ENCODE results near the gene SALL2.

Gene SALL2

DNA sequence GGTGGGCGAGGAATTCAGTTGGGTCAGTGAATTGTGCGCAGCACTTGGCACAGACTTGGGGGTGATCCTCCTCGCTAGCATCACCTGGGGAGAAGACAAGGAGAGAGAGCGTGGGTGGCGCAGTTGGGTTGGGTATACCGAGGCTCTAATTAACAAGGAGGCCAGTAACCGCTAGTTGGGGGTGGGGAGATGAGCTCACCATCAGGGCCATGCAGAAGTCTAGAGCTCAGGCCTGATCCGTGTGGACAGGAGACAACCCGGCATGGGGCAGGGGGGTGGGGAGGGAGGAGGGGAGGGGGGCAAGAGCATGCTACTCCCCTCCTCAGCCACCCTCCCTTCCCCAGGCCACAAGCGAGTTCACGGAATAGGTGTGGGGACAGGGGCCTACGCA lies 580 bp downstream of the SALL2 start:
- Histone ChIP-seq H3K4me2 (ENCODE audit: low read length) (peak overlapping the region; percentile 84), H3K4me1 (ENCODE audit: control insufficient read depth, insufficient read depth, low read length) (no peaks in the 10 kb centered on the region), H3K9me3 (replicated peaks; ENCODE audit: low read length) (no peaks in the 10 kb centered on the region), H3K36me3 (ENCODE audit: insufficient read depth, low read length) (no peaks in the 10 kb centered on the region), H3K4me3 (ENCODE audit: low read length) (peak overlapping the region; percentile 73), H3K9ac (ENCODE audit: low read depth, low read length) (peak overlapping the region; percentile 48), H3K27me3 (ENCODE audit: control insufficient read depth, insufficient read depth, low read length) (peaks cover 8% of the 10 kb centered on the region)

DNA sequence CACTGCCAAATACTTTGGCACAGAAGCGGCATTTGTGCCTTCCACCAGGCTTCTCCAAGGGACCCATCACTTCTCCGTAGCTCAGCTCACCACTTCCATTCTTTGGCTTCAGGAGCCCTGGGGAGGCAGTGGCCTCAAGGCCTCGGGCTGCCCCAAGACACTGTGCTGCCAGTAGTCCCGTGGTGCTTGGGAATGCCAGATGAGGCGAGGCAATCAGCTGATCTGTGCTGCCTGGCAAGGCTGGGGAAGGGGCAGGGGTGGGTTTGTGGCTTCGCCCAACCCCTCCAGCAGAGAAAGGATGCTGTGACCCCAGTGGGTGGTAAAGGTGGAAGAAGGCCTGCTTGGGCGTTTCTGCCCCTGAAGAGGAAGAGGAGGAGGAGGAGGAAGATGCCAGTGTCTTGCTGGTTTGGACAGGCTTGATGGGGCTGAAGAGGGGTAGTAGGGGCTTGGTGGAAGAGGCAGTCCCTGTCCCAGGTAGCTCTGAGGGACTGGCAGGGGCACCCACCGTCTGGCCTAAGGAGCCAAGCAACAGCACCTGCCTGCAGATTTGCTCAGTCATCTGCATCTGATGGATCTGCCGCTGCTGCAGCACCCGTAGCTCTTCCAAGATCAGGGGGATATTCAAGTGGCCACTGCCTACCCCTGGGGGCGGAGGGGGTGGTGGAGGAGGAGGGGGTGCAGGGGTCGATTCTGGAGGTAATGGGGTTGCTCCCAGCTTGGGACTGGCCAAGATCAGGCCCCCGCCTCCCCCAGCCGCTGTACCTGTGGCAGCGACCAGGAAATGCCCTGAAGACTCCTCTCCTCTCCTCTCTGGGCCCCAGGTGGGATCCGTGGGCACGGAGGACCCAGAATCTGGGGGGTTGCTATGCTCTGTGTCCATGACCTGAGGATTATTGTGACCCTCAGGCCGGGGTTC lies 1.3 kb downstream of the SALL2 start:
- H3K4me2 ChIP-seq (ENCODE audit: low read length) = peak overlapping the region; percentile 84
- H3K4me1 ChIP-seq (ENCODE audit: control insufficient read depth, insufficient read depth, low read length) = no peaks in the 10 kb centered on the region
- peaks cover 8% of the 10 kb centered on the region for H3K27me3 ChIP-seq (ENCODE audit: control insufficient read depth, insufficient read depth, low read length)
- no peaks in the 10 kb centered on the region for H3K36me3 ChIP-seq (ENCODE audit: insufficient read depth, low read length)
- H3K9ac ChIP-seq (ENCODE audit: low read depth, low read length) = no peak overlapping the region
- H3K9me3 ChIP-seq (replicated peaks; ENCODE audit: low read length) = no peaks in the 10 kb centered on the region
- peak overlapping the region; percentile 73 for H3K4me3 ChIP-seq (ENCODE audit: low read length)

DNA sequence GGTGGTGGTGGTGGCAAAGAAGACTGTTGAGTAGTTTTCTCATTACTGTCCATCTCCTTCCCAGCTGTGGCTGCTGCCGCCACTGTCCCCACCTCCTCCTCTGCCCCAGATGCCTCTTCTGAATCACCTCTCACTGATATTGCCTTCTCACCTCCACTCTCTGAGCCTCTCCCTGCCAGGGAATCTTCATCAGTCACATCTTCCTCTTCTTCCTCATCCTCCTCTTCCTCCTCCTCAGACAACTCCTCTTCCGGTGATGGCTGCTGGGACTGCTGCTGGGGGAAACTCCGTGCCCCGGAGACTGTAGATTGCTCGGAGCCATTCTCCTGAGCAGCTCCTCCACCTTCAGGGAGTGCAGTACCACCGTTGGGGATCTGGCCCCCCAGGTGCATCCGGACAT lies 2.9 kb downstream of the SALL2 start:
- Histone ChIP-seq H3K27me3 (ENCODE audit: control insufficient read depth, insufficient read depth, low read length) (peaks cover 15% of the 10 kb centered on the region), H3K36me3 (ENCODE audit: insufficient read depth, low read length) (no peaks in the 10 kb centered on the region), H3K9me3 (replicated peaks; ENCODE audit: low read length) (no peaks in the 10 kb centered on the region)

DNA sequence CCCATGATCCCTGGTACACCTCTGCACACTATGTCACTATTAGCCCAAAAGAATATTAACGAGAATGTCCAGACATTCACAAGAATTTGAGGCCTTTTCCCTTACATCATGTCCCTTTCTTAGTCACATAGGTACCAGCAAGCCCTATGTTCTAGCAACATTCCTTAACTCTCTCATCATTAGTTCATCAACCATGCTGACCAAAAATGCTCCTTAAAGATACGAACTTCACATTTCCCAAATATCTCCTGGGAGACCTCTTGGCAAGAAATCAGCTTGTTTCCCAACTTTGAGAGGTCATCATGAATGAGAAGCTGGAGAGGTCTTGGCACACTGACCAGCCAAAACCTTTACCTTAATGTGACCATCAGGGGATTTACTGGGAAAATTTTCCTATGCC lies 4.6 kb downstream of the SALL2 start:
- Histone ChIP-seq H3K36me3 (ENCODE audit: insufficient read depth, low read length) (no peaks in the 10 kb centered on the region), H3K4me1 (ENCODE audit: control insufficient read depth, insufficient read depth, low read length) (no peaks in the 10 kb centered on the region), H3K27me3 (ENCODE audit: control insufficient read depth, insufficient read depth, low read length) (peaks cover 8% of the 10 kb centered on the region)

More for the DNA sequence above, 2.9 kb downstream of the SALL2 start:
- no peaks in the 10 kb centered on the region for H3K4me1 ChIP-seq (ENCODE audit: control insufficient read depth, insufficient read depth, low read length)
- no peak overlapping the region for H3K4me2 ChIP-seq (ENCODE audit: low read length)
- H3K4me3 ChIP-seq (ENCODE audit: low read length) = no peak overlapping the region
- no peak overlapping the region for H3K9ac ChIP-seq (ENCODE audit: low read depth, low read length)

DNA sequence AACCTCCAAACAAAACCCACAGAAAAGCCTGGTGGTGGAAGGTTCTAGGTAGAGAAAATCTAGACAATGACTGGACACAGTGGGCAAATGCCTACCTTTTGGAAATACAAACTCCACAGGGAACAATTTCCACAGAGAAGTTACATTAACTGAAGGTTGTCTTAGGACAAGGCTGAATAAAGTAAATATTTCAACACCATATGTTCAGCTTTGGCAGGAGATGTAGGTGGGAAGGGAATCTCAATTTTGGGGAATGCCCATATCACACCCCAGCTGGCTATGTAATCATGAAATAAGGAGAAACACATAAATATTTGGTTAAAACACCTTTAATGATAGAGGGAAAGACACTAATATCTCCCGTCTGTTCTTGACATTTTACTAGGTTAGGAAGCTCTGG lies 5.4 kb downstream of the SALL2 start:
- peaks cover 7% of the 10 kb centered on the region for H3K27me3 ChIP-seq (ENCODE audit: control insufficient read depth, insufficient read depth, low read length)
- no peaks in the 10 kb centered on the region for H3K36me3 ChIP-seq (ENCODE audit: insufficient read depth, low read length)
- H3K4me2 ChIP-seq (ENCODE audit: low read length) = no peak overlapping the region
- no peaks in the 10 kb centered on the region for H3K9me3 ChIP-seq (replicated peaks; ENCODE audit: low read length)
- H3K4me3 ChIP-seq (ENCODE audit: low read length) = no peak overlapping the region
- H3K4me1 ChIP-seq (ENCODE audit: control insufficient read depth, insufficient read depth, low read length) = no peaks in the 10 kb centered on the region
- H3K9ac ChIP-seq (ENCODE audit: low read depth, low read length) = no peak overlapping the region

More for the DNA sequence above, 4.6 kb downstream of the SALL2 start:
- Histone ChIP-seq H3K9ac (ENCODE audit: low read depth, low read length) (no peak overlapping the region), H3K4me2 (ENCODE audit: low read length) (peak overlapping the region; percentile 11), H3K9me3 (replicated peaks; ENCODE audit: low read length) (no peaks in the 10 kb centered on the region), H3K4me3 (ENCODE audit: low read length) (no peak overlapping the region)

DNA sequence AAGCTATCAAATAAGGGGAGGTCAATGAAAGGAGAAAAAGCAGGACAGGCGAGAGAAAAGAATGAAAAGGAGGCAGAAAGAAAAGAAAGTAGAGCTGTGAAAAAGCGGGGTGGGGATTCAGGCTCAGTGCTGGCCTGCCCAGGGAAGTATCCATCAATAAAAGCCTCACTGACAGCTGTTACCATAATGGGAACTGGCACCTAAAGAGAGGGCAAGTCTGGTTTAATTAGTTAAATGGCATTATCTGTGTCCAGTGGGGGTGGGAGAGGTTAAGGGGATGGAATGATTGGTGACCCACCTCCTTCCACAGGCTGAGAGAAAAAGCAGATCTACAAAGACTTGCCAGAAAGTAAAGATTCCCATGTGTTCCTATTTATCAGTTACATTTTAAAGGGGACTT lies 7.4 kb downstream of the SALL2 start:
- H3K4me3 ChIP-seq (ENCODE audit: low read length) = no peak overlapping the region
- H3K27me3 ChIP-seq (ENCODE audit: control insufficient read depth, insufficient read depth, low read length) = peaks cover 7% of the 10 kb centered on the region
- no peak overlapping the region for H3K9ac ChIP-seq (ENCODE audit: low read depth, low read length)
- H3K4me1 ChIP-seq (ENCODE audit: control insufficient read depth, insufficient read depth, low read length) = no peaks in the 10 kb centered on the region
- no peak overlapping the region for H3K4me2 ChIP-seq (ENCODE audit: low read length)
- no peaks in the 10 kb centered on the region for H3K9me3 ChIP-seq (replicated peaks; ENCODE audit: low read length)
- H3K36me3 ChIP-seq (ENCODE audit: insufficient read depth, low read length) = no peaks in the 10 kb centered on the region

DNA sequence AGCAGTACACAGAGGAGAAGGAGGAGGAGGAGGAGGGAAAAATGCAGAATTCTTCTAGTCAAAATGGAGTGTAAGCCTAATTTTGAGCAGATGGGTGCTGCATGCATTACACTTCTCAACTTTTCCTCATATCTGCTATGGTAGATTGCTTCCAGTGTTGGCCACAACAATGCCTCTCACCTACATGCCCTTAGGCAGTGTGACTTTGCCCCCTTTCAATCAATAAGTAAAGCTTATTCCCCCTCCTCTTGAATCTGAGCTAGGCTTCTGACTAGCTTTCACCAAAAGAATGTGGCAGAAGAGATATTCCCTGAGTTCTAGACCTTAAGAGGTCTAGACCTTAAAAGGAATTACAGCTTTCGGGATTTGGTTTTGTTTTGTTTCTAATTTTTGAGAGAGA lies 11.8 kb downstream of the SALL2 start:
- H3K27me3 ChIP-seq (ENCODE audit: control insufficient read depth, insufficient read depth, low read length) = peaks cover 7% of the 10 kb centered on the region
- H3K9me3 ChIP-seq (replicated peaks; ENCODE audit: low read length) = no peaks in the 10 kb centered on the region
- H3K4me3 ChIP-seq (ENCODE audit: low read length) = no peak overlapping the region
- H3K9ac ChIP-seq (ENCODE audit: low read depth, low read length) = no peak overlapping the region
- H3K36me3 ChIP-seq (ENCODE audit: insufficient read depth, low read length) = no peaks in the 10 kb centered on the region
- no peak overlapping the region for H3K4me2 ChIP-seq (ENCODE audit: low read length)
- H3K4me1 ChIP-seq (ENCODE audit: control insufficient read depth, insufficient read depth, low read length) = peaks cover 9% of the 10 kb centered on the region

DNA sequence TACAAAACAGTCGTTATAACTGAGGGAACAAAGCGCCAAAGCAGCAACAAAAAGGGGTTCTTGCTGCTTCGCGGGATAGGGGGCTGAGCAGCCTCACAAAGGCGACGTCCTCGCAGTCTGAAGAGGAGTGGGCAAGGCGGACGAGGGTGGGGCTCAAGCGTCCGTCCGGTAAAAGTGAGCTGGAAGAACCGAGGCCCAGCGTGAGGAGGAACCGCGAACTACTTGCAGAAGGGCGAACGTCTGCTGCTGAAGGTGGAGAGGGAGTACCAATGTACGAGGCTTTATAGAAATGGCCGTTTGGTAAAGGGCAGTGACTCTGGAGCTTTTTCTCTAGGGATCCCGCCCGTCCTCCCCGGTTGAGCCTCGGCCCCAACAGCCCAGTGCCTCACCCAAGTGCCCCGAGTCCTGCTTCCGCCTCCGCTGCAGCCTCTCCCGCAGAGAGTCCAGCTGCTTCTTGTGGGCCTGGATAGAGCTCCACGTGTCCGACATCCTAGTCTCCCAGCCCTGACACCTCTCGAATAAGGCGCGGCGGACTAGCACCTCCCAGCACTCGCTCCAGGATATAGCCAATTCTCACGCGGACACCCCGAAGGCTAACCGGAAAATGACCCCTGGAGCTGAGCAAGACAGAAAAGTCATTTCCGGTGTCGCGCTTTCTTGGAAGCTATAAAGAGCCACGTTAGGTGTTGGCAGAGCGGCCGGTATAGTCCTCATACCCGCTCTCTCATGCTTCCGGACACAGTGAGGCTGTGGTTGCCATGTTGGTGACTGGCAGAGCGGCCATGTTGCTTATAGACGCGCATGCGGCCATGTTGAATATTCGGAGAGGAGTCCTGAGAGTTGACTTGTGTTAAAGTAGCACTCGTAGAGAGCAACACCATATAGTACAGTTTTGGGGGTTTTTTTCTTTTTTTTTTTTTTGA lies 15.2 kb downstream of the SALL2 start, which contains the start of gene METTL3:
Gene METTL3, minus strand, starts transcription at position 606 of the 923 bp plus-strand sequence. Its CDS starts 117 bp downstream, at position 489.
- H3K4me3 ChIP-seq (ENCODE audit: low read length) = peak within 1 kb of the TSS; percentile 83
- peaks cover 10% of the 10 kb centered on the region for H3K4me1 ChIP-seq (ENCODE audit: control insufficient read depth, insufficient read depth, low read length)
- no peaks in the 10 kb centered on the region for H3K27me3 ChIP-seq (ENCODE audit: control insufficient read depth, insufficient read depth, low read length)
- peak within 1 kb of the TSS; percentile 91 for H3K9ac ChIP-seq (ENCODE audit: low read depth, low read length)
- H3K9me3 ChIP-seq (replicated peaks; ENCODE audit: low read length) = no peaks in the 10 kb centered on the region
- H3K36me3 ChIP-seq (ENCODE audit: insufficient read depth, low read length) = peaks cover 8% of the 10 kb centered on the region
- H3K4me2 ChIP-seq (ENCODE audit: low read length) = peak within 1 kb of the TSS; percentile 88

DNA sequence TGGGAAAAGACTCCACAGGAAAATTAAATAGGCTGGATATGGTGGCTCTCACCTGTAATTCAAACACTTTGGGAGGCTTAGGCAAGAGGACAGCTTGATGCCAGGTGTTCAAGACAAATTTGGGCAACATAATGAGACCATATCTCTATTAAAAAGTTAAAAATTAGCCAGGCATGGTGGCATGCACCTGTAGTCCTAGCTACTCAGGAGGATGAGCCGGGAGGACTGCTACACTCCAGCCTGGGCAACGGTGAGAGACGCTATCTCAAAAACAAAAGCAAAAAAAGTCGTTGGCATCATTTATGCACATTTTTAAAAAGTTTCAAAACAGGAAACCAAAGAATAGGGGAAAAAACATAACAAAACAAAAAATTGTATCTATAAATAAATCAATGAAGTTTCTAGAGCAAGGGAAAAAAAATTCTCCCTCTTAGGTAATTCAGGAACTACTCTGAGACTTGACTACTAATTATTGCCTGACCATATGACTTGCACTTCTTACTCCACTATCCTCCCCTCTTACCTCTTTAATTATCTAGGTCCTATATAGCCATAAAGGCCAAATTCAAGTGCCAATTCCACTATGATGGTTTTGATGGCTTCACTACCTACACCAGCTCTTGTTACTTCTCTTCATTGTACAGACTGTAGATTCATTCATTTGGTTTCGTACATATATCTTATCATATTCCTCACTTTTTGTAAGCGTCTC lies 16.6 kb downstream of the SALL2 start:
- peaks cover 8% of the 10 kb centered on the region for H3K36me3 ChIP-seq (ENCODE audit: insufficient read depth, low read length)
- H3K9ac ChIP-seq (ENCODE audit: low read depth, low read length) = peak overlapping the region; percentile 91

DNA sequence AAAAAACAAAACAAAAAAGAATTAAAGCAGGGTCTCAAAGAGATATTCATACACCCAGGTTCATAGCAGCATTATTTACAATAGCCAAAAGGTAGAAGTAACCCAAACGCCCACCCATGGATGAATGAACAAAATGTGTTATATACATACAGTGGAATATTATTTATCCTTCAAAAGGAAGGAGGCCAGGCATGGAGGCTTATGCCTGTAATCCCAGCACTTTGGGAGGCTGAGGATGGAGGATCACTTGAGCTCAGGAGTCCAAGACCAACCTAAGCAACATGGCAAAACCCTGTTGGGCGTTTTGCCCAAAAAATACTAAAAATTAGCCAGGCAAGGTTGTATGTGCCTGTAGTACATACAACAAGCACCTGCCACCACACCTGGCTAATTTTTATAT lies 19.6 kb downstream of the SALL2 start:
- Histone ChIP-seq H3K4me2 (ENCODE audit: low read length) (no peak overlapping the region), H3K9ac (ENCODE audit: low read depth, low read length) (no peak overlapping the region), H3K9me3 (replicated peaks; ENCODE audit: low read length) (no peaks in the 10 kb centered on the region), H3K4me1 (ENCODE audit: control insufficient read depth, insufficient read depth, low read length) (peaks cover 10% of the 10 kb centered on the region), H3K27me3 (ENCODE audit: control insufficient read depth, insufficient read depth, low read length) (no peaks in the 10 kb centered on the region), H3K36me3 (ENCODE audit: insufficient read depth, low read length) (peaks cover 30% of the 10 kb centered on the region), H3K4me3 (ENCODE audit: low read length) (no peak overlapping the region)

More for the DNA sequence above, 16.6 kb downstream of the SALL2 start:
- H3K4me3 ChIP-seq (ENCODE audit: low read length) = peak overlapping the region; percentile 83
- H3K4me1 ChIP-seq (ENCODE audit: control insufficient read depth, insufficient read depth, low read length) = peaks cover 10% of the 10 kb centered on the region
- H3K4me2 ChIP-seq (ENCODE audit: low read length) = peak overlapping the region; percentile 88
- no peaks in the 10 kb centered on the region for H3K27me3 ChIP-seq (ENCODE audit: control insufficient read depth, insufficient read depth, low read length)
- no peaks in the 10 kb centered on the region for H3K9me3 ChIP-seq (replicated peaks; ENCODE audit: low read length)
